Fibroblast of lung (primary cell): Measurements from ENCODE around the gene PCDH15. TPM values are rescaled to one million over a fixed set of nuclear protein-coding genes. Genes with fewer than 3 reads are reported as not detected.

ENCODE experiments used
- DNase-seq, 2 donors: peaks; one replicate each; pipeline versions ENCODE4 v3.0.0 to v3.0.0-alpha.2; 2010; ENCODE audit warnings: low read depth in 2 of 2
- H2AFZ ChIP-seq: 2 replicates; pipeline ENCODE4 v1.5.1; 2012; ENCODE audit warnings: low read length, control low read depth, inconsistent platforms
- H3K27ac ChIP-seq: 2 replicates; pipeline ENCODE4 v1.5.1; 2011; ENCODE audit warnings: low read length, control low read depth; ENCODE audit not compliant: insufficient read depth
- H3K27me3 ChIP-seq: 2 replicates; pipeline ENCODE4 v1.5.1; 2011; ENCODE audit warnings: mild to moderate bottlenecking, low read length; ENCODE audit not compliant: control insufficient read depth, insufficient read depth
- H3K36me3 ChIP-seq: 2 replicates; pipeline ENCODE4 v1.5.1; 2011; ENCODE audit warnings: low read length; ENCODE audit not compliant: control insufficient read depth, insufficient read depth
- H3K4me1 ChIP-seq: 2 replicates; pipeline ENCODE4 v1.5.1; 2011; ENCODE audit warnings: low read length; ENCODE audit not compliant: control insufficient read depth, insufficient read depth; ENCODE audit errors: extremely low read depth
- H3K4me2 ChIP-seq: 2 replicates; pipeline ENCODE4 v1.5.1; 2011; ENCODE audit warnings: low read length, control low read depth; ENCODE audit not compliant: insufficient read depth; ENCODE audit errors: extremely low read depth
- H3K4me3 ChIP-seq, 4 experiments: fragments of 200-600 bp in 1 of 4; sonication (generic) in 1 of 4; replicated peaks in 1 of 4; 2 replicates each; pipeline ENCODE4 v1.5.1; 2011 to 2016; ENCODE audit warnings: low read length in 4 of 4, low read depth in 3 of 4, mild to moderate bottlenecking in 3 of 4, control low read depth in 2 of 4, inconsistent platforms in 1 of 4, mixed read lengths in 1 of 4; ENCODE audit not compliant: insufficient read depth in 1 of 4; ENCODE audit errors: control extremely low read depth in 1 of 4
- H3K79me2 ChIP-seq: 2 replicates; pipeline ENCODE4 v1.5.1; 2012; ENCODE audit warnings: mild to moderate bottlenecking, low read length, inconsistent platforms; ENCODE audit not compliant: control insufficient read depth, insufficient read depth
- H3K9ac ChIP-seq: 2 replicates; pipeline ENCODE4 v1.5.1; 2011; ENCODE audit warnings: mild to moderate bottlenecking, low read length, control low read depth; ENCODE audit not compliant: insufficient read depth
- H3K9me3 ChIP-seq: 2 replicates; pipeline ENCODE4 v1.5.1; 2012; ENCODE audit warnings: low read depth, low read length; ENCODE audit not compliant: control insufficient read depth, insufficient read depth
- H4K20me1 ChIP-seq: 2 replicates; pipeline ENCODE4 v1.5.1; 2011; ENCODE audit warnings: low read length; ENCODE audit not compliant: control insufficient read depth, insufficient read depth; ENCODE audit errors: extremely low read depth
- EZH2 ChIP-seq: IDR thresholded peaks from 2 replicates; pipeline ENCODE4 v1.5.1; 2012; ENCODE audit warnings: low read length, control low read depth, mild to moderate bottlenecking; ENCODE audit errors: missing control alignments
- polyA plus RNA-seq, 2 donors: library from polyadenylated mRNA; depleted of rRNA in 1 of 2; stranded (reverse) in 1 of 2; unstranded in 1 of 2; fragments of >200 nt; gene quantifications; 2 replicates each; pipeline ENCODE4 v1.2.1, GENCODE V29; 2011 to 2012; ENCODE audit warnings: missing spikeins in 1 of 2
- total RNA-seq: library from RNA; depleted of rRNA; stranded (reverse); fragments of >200 nt; gene quantifications from 2 replicates; pipeline ENCODE4 v1.2.1, GENCODE V29; 2014
- TF ChIP-seq, protein P1 (sequence below), 2 donors: IDR thresholded peaks in 1 of 2; conservative IDR thresholded peaks in 1 of 2; 1 replicate in 1 of 2; 2 replicates in 1 of 2; pipeline ENCODE4 v1.5.1; 2011 to 2012; ENCODE audit warnings: low read length in 2 of 2, control low read depth in 1 of 2, inconsistent platforms in 1 of 2, low read depth in 1 of 2, mild to moderate bottlenecking in 1 of 2

The PCDH15 gene
- total and polyA plus RNA-seq, 2 donors (not counting 1 experiment from before 2014, with no cell fraction given): under 0.01 TPM; not detected in 1

GRCh38 chr10:54282012-54282411 is 519.0 kb downstream of the PCDH15 start:
- H3K9ac ChIP-seq: no peak overlapping the region
- DNase-seq: no peak
- H4K20me1 ChIP-seq: no peaks in the 10 kb centered on the region
- H3K27me3 ChIP-seq: no peaks in the 10 kb centered on the region
- H3K79me2 ChIP-seq: no peaks in the 10 kb centered on the region
- no peak overlapping the region for H3K4me3 ChIP-seq
- no peaks in the 10 kb centered on the region for H3K36me3 ChIP-seq
- no peaks in the 10 kb centered on the region for H3K4me1 ChIP-seq
- no peak overlapping the region for H3K27ac ChIP-seq
- H3K9me3 ChIP-seq: no peaks in the 10 kb centered on the region
- no peak overlapping the region for H2AFZ ChIP-seq
- H3K4me2 ChIP-seq: no peak overlapping the region
- TF ChIP-seq EZH2: no peak
- TF ChIP-seq, protein P1, sequence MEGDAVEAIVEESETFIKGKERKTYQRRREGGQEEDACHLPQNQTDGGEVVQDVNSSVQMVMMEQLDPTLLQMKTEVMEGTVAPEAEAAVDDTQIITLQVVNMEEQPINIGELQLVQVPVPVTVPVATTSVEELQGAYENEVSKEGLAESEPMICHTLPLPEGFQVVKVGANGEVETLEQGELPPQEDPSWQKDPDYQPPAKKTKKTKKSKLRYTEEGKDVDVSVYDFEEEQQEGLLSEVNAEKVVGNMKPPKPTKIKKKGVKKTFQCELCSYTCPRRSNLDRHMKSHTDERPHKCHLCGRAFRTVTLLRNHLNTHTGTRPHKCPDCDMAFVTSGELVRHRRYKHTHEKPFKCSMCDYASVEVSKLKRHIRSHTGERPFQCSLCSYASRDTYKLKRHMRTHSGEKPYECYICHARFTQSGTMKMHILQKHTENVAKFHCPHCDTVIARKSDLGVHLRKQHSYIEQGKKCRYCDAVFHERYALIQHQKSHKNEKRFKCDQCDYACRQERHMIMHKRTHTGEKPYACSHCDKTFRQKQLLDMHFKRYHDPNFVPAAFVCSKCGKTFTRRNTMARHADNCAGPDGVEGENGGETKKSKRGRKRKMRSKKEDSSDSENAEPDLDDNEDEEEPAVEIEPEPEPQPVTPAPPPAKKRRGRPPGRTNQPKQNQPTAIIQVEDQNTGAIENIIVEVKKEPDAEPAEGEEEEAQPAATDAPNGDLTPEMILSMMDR (conservative IDR thresholded peaks at IDR 0.05 in 1 of 2, IDR thresholded peaks at IDR 0.05 in 1 of 2; ENCODE audit: low read depth in 1 of 2, low read length in 2 of 2): no peak

GRCh38 chr10:54266395-54266794 is 534.6 kb downstream of the PCDH15 start:
- no peaks in the 10 kb centered on the region for H3K4me1 ChIP-seq
- TF ChIP-seq EZH2: no peak
- TF ChIP-seq, protein P1 (conservative IDR thresholded peaks at IDR 0.05 in 1 of 2, IDR thresholded peaks at IDR 0.05 in 1 of 2; ENCODE audit: low read depth in 1 of 2, low read length in 2 of 2): no peak
- H3K4me2 ChIP-seq: no peak overlapping the region

GRCh38 chr10:54262726-54263125 is 538.3 kb downstream of the PCDH15 start:
- TF ChIP-seq, protein P1 (conservative IDR thresholded peaks at IDR 0.05 in 1 of 2, IDR thresholded peaks at IDR 0.05 in 1 of 2; ENCODE audit: low read depth in 1 of 2, low read length in 2 of 2): no peak
- no peak for TF ChIP-seq EZH2
- no peak overlapping the region for H3K9ac ChIP-seq
- no peak overlapping the region for H3K4me2 ChIP-seq
- no peak for DNase-seq
- no peaks in the 10 kb centered on the region for H3K4me1 ChIP-seq
- no peaks in the 10 kb centered on the region for H3K9me3 ChIP-seq
- H3K36me3 ChIP-seq: no peaks in the 10 kb centered on the region
- no peaks in the 10 kb centered on the region for H3K27me3 ChIP-seq
- H4K20me1 ChIP-seq: no peaks in the 10 kb centered on the region
- H3K4me3 ChIP-seq: no peak overlapping the region
- H3K79me2 ChIP-seq: no peaks in the 10 kb centered on the region
- H3K27ac ChIP-seq: no peak overlapping the region
- H2AFZ ChIP-seq: no peak overlapping the region

More at GRCh38 chr10:54266395-54266794, 534.6 kb downstream of the PCDH15 start:
- H3K4me3 ChIP-seq: no peak overlapping the region
- no peaks in the 10 kb centered on the region for H4K20me1 ChIP-seq
- no peak for DNase-seq
- H3K36me3 ChIP-seq: no peaks in the 10 kb centered on the region
- no peaks in the 10 kb centered on the region for H3K9me3 ChIP-seq
- H3K79me2 ChIP-seq: no peaks in the 10 kb centered on the region
- no peak overlapping the region for H3K9ac ChIP-seq
- H3K27me3 ChIP-seq: no peaks in the 10 kb centered on the region
- H3K27ac ChIP-seq: no peak overlapping the region
- no peak overlapping the region for H2AFZ ChIP-seq
